Panc1 (cell line): ENCODE measurements around the gene CEP63. TPM values are rescaled to one million over a fixed set of nuclear protein-coding genes. Genes with fewer than 3 reads are reported as not detected.

ENCODE experiments used
- ATAC-seq: fragments of 200-7000 bp; cut with Tn5 transposase; 2 replicates; pipeline ENCODE4 v1.9.1; 2020; ENCODE audit warnings: mild to moderate bottlenecking, moderate library complexity
- BruUV-seq: library from RNA; stranded (reverse); fragments of 400-500 nt; replicated peaks from 2 replicates; lab custom pipeline; 2021; lab: Mats Ljungman, UMichigan
- CTCF ChIA-PET: fragments of 300-600 bp; sonication (Branson Sonifier 250); formaldehyde crosslinking; loops from one replicate; lab custom pipeline; 2022; ENCODE audit warnings: antibody characterized with exemption; lab: Charles Lee
- POLR2A ChIA-PET: fragments of 300-600 bp; sonication (Branson Sonifier 250); formaldehyde crosslinking; loops from one replicate; lab custom pipeline; 2022; ENCODE audit warnings: antibody characterized with exemption; lab: Charles Lee
- DNase-seq: peaks from one replicate; pipeline ENCODE4 v3.0.0-alpha.2; 2010; ENCODE audit warnings: low read depth, low spot score
- H3K27ac ChIP-seq: 2 replicates; pipeline ENCODE4 v1.5.1; 2011; ENCODE audit warnings: mild to moderate bottlenecking, low read length, inconsistent platforms
- H3K27me3 ChIP-seq: fragments of 200-500 bp; sonication (Bioruptor generic); 2 replicates; pipeline ENCODE4 v1.6.0; 2014; ENCODE audit warnings: low read length, inconsistent platforms; ENCODE audit not compliant: control insufficient read depth, insufficient read depth
- H3K36me3 ChIP-seq: fragments of 200-500 bp; sonication (Bioruptor generic); 2 replicates; pipeline ENCODE4 v1.5.1; 2014; ENCODE audit warnings: inconsistent platforms, mild to moderate bottlenecking, low read length, moderate library complexity; ENCODE audit not compliant: control insufficient read depth, insufficient read depth
- H3K4me1 ChIP-seq: 2 replicates; pipeline ENCODE4 v1.5.1; 2011; ENCODE audit warnings: inconsistent platforms, mild to moderate bottlenecking, low read length, moderate library complexity; ENCODE audit not compliant: control insufficient read depth, insufficient read depth
- H3K4me3 ChIP-seq, 2 experiments: 2 replicates each; pipeline ENCODE4 v1.5.1; 2011 to 2012; ENCODE audit warnings: low read depth in 2 of 2, low read length in 2 of 2, mild to moderate bottlenecking in 2 of 2, inconsistent platforms in 1 of 2, moderate library complexity in 1 of 2
- H3K9me3 ChIP-seq: fragments of 200-500 bp; sonication (Bioruptor generic); 2 replicates; pipeline ENCODE4 v1.5.1; 2014; ENCODE audit warnings: low read depth, mild to moderate bottlenecking, inconsistent platforms, low read length, moderate library complexity; ENCODE audit not compliant: control insufficient read depth, insufficient read depth
- POLR2AphosphoS5 ChIP-seq: IDR thresholded peaks from 2 replicates; pipeline ENCODE4 v1.6.1; 2012; ENCODE audit warnings: mild to moderate bottlenecking, low read depth, low read length, moderate library complexity
- SIN3A ChIP-seq: IDR thresholded peaks from 2 replicates; pipeline ENCODE4 v1.6.1; 2012; ENCODE audit warnings: low read depth, mild to moderate bottlenecking, low read length, moderate library complexity, borderline replicate concordance; ENCODE audit not compliant: insufficient read depth
- TCF7L2 ChIP-seq: IDR thresholded peaks from 2 replicates; pipeline ENCODE4 v1.6.1; 2011; ENCODE audit warnings: mild to moderate bottlenecking, low read depth, low read length, inconsistent platforms
- in situ Hi-C: cut with HindIII; loops from 2 replicates; pipeline ENCODE4 v1.10.0; 2016; ENCODE audit warnings: low sequenced_read_pairs, low pct_unique_long_range_greater_than_20kb
- intact Hi-C: fragments of 100-400 bp; cut with micrococcal nuclease; formaldehyde crosslinking; loops from one replicate; pipeline ENCODE4 v1.10.0; 2022; ENCODE audit not compliant: unreplicated experiment
- total RNA-seq: library from RNA; stranded (reverse); gene quantifications from one replicate; pipeline ENCODE4 v1.2.1, GENCODE V29; 2021; ENCODE audit not compliant: unreplicated experiment
- TF ChIP-seq, protein P1 (sequence below): fragments of 450-650 bp; IDR thresholded peaks from 2 replicates; pipeline ENCODE4 v1.5.1; 2017; ENCODE audit warnings: mild to moderate bottlenecking
- TF ChIP-seq, protein P2 (sequence below), 2 experiments: IDR thresholded peaks; 2 replicates each; pipeline ENCODE4 v1.6.1; 2011 to 2012; ENCODE audit warnings: low read depth in 2 of 2, control low read depth in 1 of 2, low read length in 1 of 2, mild to moderate bottlenecking in 1 of 2, moderate library complexity in 1 of 2; ENCODE audit not compliant: insufficient read depth in 1 of 2

Gene CEP63
- total RNA-seq, 1 experiment from 2014 or later = 30.5 TPM

DNA sequence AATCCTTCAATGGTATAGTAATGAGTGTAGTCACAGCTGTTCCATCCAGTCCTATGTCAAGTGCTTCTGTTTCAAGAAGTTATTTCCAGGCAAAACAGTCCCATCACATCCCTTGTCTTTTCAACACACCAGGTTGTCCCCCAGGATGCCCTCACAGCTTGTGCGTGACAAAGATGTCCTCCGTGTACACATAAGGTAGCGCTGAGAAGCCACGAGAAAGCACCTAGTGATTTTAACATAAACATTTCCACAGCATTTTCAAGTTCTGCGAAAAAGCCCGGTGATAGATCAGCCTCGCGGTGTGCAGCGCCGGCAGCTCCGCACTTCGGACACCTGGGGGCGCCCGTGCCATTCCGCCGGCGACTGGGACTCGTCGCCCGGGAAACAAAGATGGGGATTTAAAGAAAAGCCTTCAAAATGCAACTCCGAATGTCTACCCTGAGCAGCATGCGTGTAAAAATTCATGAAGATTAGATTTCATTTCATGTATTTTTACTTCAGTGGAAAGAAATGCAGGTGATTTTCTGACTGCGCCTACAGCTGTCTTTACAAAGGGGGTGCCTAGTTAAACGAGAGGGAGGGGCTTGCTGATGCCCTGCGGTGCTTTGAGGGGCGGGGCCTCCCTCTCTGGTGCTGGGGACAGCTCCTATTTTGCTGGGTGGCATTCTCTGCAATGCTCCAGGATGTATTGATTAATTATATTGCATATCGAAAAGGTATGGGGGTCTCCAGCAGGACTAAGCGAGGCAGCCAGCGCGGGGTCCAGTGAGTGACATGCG lies 115.0 kb downstream of the CEP63 start:
- DNase-seq = peak; percentile 8
- CTCF ChIA-PET = interaction anchor here (0.6 to 0.9 kb wide), 5 partner anchors 21 to 155 kb away, joined by 3 to 9 read pairs (median 3); no protein-coding TSS in a partner anchor
- intact Hi-C loops = loop anchor here (2.0 to 10.0 kb wide), 4 partner anchors 40 to 1296 kb away; no protein-coding TSS in a partner anchor
- in situ Hi-C loops = no loop called here
- Histone ChIP-seq H3K27ac (no peak overlapping the region), H3K27me3 (peaks cover 12% of the 10 kb centered on the region), H3K36me3 (no peaks in the 10 kb centered on the region), H3K9me3 (no peaks in the 10 kb centered on the region), H3K4me1 (peaks cover 5% of the 10 kb centered on the region; the same call in 1 of the 2 replicates), H3K4me3 (no peak overlapping the region)
- no peak for TF ChIP-seq POLR2AphosphoS5
- TF ChIP-seq TCF7L2 = no peak
- TF ChIP-seq, protein P1, sequence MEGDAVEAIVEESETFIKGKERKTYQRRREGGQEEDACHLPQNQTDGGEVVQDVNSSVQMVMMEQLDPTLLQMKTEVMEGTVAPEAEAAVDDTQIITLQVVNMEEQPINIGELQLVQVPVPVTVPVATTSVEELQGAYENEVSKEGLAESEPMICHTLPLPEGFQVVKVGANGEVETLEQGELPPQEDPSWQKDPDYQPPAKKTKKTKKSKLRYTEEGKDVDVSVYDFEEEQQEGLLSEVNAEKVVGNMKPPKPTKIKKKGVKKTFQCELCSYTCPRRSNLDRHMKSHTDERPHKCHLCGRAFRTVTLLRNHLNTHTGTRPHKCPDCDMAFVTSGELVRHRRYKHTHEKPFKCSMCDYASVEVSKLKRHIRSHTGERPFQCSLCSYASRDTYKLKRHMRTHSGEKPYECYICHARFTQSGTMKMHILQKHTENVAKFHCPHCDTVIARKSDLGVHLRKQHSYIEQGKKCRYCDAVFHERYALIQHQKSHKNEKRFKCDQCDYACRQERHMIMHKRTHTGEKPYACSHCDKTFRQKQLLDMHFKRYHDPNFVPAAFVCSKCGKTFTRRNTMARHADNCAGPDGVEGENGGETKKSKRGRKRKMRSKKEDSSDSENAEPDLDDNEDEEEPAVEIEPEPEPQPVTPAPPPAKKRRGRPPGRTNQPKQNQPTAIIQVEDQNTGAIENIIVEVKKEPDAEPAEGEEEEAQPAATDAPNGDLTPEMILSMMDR = peak; percentile 100
- TF ChIP-seq, protein P2, sequence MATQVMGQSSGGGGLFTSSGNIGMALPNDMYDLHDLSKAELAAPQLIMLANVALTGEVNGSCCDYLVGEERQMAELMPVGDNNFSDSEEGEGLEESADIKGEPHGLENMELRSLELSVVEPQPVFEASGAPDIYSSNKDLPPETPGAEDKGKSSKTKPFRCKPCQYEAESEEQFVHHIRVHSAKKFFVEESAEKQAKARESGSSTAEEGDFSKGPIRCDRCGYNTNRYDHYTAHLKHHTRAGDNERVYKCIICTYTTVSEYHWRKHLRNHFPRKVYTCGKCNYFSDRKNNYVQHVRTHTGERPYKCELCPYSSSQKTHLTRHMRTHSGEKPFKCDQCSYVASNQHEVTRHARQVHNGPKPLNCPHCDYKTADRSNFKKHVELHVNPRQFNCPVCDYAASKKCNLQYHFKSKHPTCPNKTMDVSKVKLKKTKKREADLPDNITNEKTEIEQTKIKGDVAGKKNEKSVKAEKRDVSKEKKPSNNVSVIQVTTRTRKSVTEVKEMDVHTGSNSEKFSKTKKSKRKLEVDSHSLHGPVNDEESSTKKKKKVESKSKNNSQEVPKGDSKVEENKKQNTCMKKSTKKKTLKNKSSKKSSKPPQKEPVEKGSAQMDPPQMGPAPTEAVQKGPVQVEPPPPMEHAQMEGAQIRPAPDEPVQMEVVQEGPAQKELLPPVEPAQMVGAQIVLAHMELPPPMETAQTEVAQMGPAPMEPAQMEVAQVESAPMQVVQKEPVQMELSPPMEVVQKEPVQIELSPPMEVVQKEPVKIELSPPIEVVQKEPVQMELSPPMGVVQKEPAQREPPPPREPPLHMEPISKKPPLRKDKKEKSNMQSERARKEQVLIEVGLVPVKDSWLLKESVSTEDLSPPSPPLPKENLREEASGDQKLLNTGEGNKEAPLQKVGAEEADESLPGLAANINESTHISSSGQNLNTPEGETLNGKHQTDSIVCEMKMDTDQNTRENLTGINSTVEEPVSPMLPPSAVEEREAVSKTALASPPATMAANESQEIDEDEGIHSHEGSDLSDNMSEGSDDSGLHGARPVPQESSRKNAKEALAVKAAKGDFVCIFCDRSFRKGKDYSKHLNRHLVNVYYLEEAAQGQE (IDR thresholded peaks at IDR 0.05; ENCODE audit: insufficient read depth in 1 of 2, low read depth in 2 of 2, low read length in 1 of 2) = 0 out of 4 replicates have a peak, but pooled peaks of 1 of the 2 experiments have one; percentile 45
- ATAC-seq = peak; percentile 86
- no TSS peak for BruUV-seq
- POLR2A ChIA-PET = no interaction called here

DNA sequence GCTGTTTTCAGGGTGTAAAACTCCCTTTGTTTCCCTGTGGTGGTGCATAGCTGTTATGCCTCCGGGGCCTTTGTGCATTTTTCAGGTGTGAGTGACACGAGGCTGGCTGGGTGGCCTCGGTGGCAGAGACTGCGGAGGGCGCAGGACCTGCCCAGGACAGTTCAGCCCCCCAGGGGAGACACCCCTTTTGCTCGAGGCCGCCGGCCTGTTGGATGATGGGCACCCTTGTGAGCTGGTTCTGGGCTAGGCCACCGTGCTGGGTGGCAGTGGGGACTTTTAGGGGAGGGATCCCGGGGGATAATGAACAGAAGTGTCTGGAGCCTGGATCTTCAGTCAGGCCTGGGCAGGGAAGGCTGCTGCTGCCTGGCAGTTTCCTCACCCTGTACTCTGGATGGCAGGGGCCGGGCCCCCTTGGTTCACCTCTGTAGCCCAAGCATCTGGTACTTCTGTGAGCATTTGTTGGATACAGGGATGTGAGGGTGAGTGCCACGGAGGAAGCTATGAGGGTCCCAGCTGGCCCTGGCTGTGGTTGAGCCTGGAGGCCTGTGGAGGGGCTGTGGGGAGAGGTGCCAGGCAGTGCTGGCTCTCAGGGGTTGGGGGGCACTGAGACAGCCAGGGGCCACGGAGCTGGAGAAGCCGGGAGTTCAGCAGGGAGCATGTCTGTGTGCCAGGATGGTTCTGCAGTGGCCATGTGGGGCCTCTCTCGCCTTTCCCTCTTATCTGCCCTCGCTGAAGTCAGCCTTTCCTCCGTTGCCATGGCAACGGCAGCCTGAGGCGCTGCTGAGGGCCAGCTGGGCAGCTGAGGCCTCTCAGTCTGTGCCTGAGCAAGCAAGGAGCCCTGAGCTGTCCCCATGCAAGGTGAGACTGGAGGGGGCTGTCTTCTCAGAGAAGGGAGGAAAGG lies 115.9 kb downstream of the CEP63 start:
- DNase-seq (no peak), ATAC-seq (peak; percentile 23)
- H3K4me3 ChIP-seq = no peak overlapping the region
- no TSS peak for BruUV-seq
- peaks cover 15% of the 10 kb centered on the region for H3K27me3 ChIP-seq
- H3K27ac ChIP-seq = no peak overlapping the region
- ChIA-PET CTCF (no interaction called here), POLR2A (no interaction called here)
- H3K9me3 ChIP-seq = no peaks in the 10 kb centered on the region
- TF ChIP-seq SIN3A = no peak
- TF ChIP-seq, protein P2 (IDR thresholded peaks at IDR 0.05; ENCODE audit: insufficient read depth in 1 of 2, low read depth in 2 of 2, low read length in 1 of 2) = no peak
- no peak for TF ChIP-seq POLR2AphosphoS5
- TF ChIP-seq, protein P1 = no peak
- TF ChIP-seq TCF7L2 = no peak
- intact Hi-C loops (loop anchor here (2.0 to 10.0 kb wide), 4 partner anchors 39 to 1296 kb away; no protein-coding TSS in a partner anchor), in situ Hi-C loops (no loop called here)
- H3K36me3 ChIP-seq = no peaks in the 10 kb centered on the region
- peaks cover 5% of the 10 kb centered on the region; the same call in 1 of the 2 replicates for H3K4me1 ChIP-seq
